ENCODE results near the gene POLR2E.

DNA sequence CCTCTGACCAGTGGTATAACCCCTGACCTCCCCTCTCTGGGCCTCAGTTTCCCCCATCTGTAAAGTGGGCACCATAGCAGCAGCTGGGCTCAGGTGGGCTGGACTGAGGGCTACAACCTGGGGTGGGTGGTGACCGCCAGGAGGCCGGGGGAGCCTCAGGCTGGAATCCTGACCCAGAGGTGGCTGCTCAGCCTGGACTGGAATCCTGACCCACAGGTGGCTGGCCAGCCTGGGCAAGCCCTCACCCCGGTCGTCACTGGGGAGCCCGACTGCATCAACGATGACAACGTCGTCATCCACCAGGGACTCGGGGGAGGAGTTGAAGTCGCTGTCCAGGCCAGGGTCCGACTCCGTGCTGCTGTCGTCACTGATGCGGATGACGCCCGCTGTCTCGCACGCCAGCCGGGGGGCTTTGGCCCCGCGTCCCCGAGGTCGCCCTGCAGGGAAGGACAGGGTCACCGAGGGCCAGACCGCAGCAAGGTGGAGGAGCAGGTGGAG, 18.9 kb upstream of the POLR2E start:
- TF ChIP-seq EZH2 (IDR thresholded peaks at IDR 0.05; ENCODE audit: low read depth) = no peak
- TF ChIP-seq, protein P1, sequence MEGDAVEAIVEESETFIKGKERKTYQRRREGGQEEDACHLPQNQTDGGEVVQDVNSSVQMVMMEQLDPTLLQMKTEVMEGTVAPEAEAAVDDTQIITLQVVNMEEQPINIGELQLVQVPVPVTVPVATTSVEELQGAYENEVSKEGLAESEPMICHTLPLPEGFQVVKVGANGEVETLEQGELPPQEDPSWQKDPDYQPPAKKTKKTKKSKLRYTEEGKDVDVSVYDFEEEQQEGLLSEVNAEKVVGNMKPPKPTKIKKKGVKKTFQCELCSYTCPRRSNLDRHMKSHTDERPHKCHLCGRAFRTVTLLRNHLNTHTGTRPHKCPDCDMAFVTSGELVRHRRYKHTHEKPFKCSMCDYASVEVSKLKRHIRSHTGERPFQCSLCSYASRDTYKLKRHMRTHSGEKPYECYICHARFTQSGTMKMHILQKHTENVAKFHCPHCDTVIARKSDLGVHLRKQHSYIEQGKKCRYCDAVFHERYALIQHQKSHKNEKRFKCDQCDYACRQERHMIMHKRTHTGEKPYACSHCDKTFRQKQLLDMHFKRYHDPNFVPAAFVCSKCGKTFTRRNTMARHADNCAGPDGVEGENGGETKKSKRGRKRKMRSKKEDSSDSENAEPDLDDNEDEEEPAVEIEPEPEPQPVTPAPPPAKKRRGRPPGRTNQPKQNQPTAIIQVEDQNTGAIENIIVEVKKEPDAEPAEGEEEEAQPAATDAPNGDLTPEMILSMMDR (conservative IDR thresholded peaks at IDR 0.05) = no peak
